GM23338 (cell line): ENCODE results near the gene DGKH. TPM values are rescaled to one million over a fixed set of nuclear protein-coding genes. Genes with fewer than 3 reads are reported as not detected.

Experiments used
- ATAC-seq: fragments of 200-7000 bp; cut with Tn5 transposase; 3 replicates; pipeline ENCODE4 v1.9.1; 2020
- DNase-seq: peaks from one replicate; pipeline ENCODE4 v3.0.0-alpha.2; 2015; ENCODE audit warnings: low spot score
- H2AFZ ChIP-seq: fragments of 200-600 bp; sonication (generic); 2 replicates; pipeline ENCODE4 v1.8.0; 2016; ENCODE audit warnings: antibody characterized with exemption, mild to moderate bottlenecking, moderate library complexity
- H3F3A ChIP-seq: fragments of 200-600 bp; sonication (generic); replicated peaks from 2 replicates; pipeline ENCODE4 v1.8.0; 2017; ENCODE audit warnings: antibody characterized with exemption, mixed run types, low read depth
- H3K27ac ChIP-seq: fragments of 200-600 bp; sonication (generic); 2 replicates; pipeline ENCODE4 v1.6.1; 2016; ENCODE audit warnings: low read depth
- H3K27me3 ChIP-seq: fragments of 200-600 bp; sonication (generic); 2 replicates; pipeline ENCODE4 v1.8.0; 2016; ENCODE audit warnings: mild to moderate bottlenecking, mixed run types, moderate library complexity; ENCODE audit not compliant: insufficient read depth
- H3K36me3 ChIP-seq: fragments of 200-600 bp; sonication (generic); 2 replicates; pipeline ENCODE4 v1.8.0; 2016; ENCODE audit warnings: mild to moderate bottlenecking; ENCODE audit not compliant: insufficient read depth
- H3K4me1 ChIP-seq: fragments of 200-600 bp; sonication (generic); 2 replicates; pipeline ENCODE4 v1.8.0; 2016; ENCODE audit warnings: mild to moderate bottlenecking, moderate library complexity; ENCODE audit not compliant: insufficient read depth
- H3K4me2 ChIP-seq: fragments of 200-600 bp; sonication (generic); 2 replicates; pipeline ENCODE4 v1.7.1; 2017; ENCODE audit warnings: mixed run types
- H3K4me3 ChIP-seq: fragments of 200-600 bp; sonication (generic); 2 replicates; pipeline ENCODE4 v1.6.1; 2016; ENCODE audit warnings: mixed run types
- H3K79me2 ChIP-seq: fragments of 200-600 bp; sonication (generic); replicated peaks from 2 replicates; pipeline ENCODE4 v1.8.0; 2017; ENCODE audit warnings: mild to moderate bottlenecking; ENCODE audit not compliant: insufficient read depth
- H3K9me2 ChIP-seq: fragments of 200-600 bp; sonication (generic); 2 replicates; pipeline ENCODE4 v1.8.0; 2017; ENCODE audit not compliant: insufficient read depth
- H4K20me1 ChIP-seq: fragments of 200-600 bp; sonication (generic); replicated peaks from 2 replicates; pipeline ENCODE4 v1.8.0; 2017; ENCODE audit warnings: mild to moderate bottlenecking; ENCODE audit not compliant: insufficient read depth
- H3K27ac Mint-ChIP-seq: 2 replicates; pipeline ENCODE4 v1.8.0; 2020; ENCODE audit warnings: inconsistent platforms, mild to moderate bottlenecking, moderate library complexity, mixed read lengths
- H3K27me3 Mint-ChIP-seq: 3 replicates; pipeline ENCODE4 v1.8.0; 2022; ENCODE audit warnings: low read depth, mild to moderate bottlenecking, moderate library complexity, mixed read lengths, inconsistent platforms; ENCODE audit not compliant: insufficient read depth, poor library complexity
- H3K36me3 Mint-ChIP-seq: 3 replicates; pipeline ENCODE4 v1.8.0; 2021; ENCODE audit warnings: low read depth, mild to moderate bottlenecking, inconsistent platforms, moderate library complexity, mixed read lengths
- H3K4me1 Mint-ChIP-seq: 3 replicates; pipeline ENCODE4 v1.8.0; 2020; ENCODE audit warnings: mild to moderate bottlenecking, inconsistent platforms, mixed read lengths
- H3K4me3 Mint-ChIP-seq: 3 replicates; pipeline ENCODE4 v1.8.0; 2021; ENCODE audit warnings: moderate library complexity, mild to moderate bottlenecking, inconsistent platforms, mixed read lengths
- H3K9me3 Mint-ChIP-seq: 3 replicates; pipeline ENCODE4 v1.8.0; 2020; ENCODE audit warnings: moderate library complexity, mild to moderate bottlenecking, inconsistent platforms, mixed read lengths
- CREB1 ChIP-seq: fragments of 250-450 bp; sonication (Bioruptor Pico); IDR thresholded peaks from 2 replicates; pipeline ENCODE4 v1.5.0; 2020; ENCODE audit warnings: low read depth, mild to moderate bottlenecking, moderate library complexity
- EZH2 ChIP-seq: fragments of 200-600 bp; sonication (generic); IDR thresholded peaks from one replicate; pipeline ENCODE4 v1.8.0; 2017; ENCODE audit warnings: antibody characterized with exemption, mild to moderate bottlenecking, low read depth; ENCODE audit not compliant: unreplicated experiment
- EZH2phosphoT487 ChIP-seq: fragments of 200-600 bp; sonication (generic); IDR thresholded peaks from one replicate; pipeline ENCODE4 v1.8.1; 2018; ENCODE audit warnings: antibody characterized with exemption; ENCODE audit not compliant: unreplicated experiment
- JUNB ChIP-seq: IDR thresholded peaks from one replicate; pipeline ENCODE4 v1.6.1; 2016; ENCODE audit warnings: antibody characterized with exemption; ENCODE audit not compliant: unreplicated experiment
- NANOG ChIP-seq: IDR thresholded peaks from 2 replicates; pipeline ENCODE4 v1.6.1; 2016; ENCODE audit warnings: antibody characterized with exemption, borderline replicate concordance
- POLR2AphosphoS5 ChIP-seq: IDR thresholded peaks from 2 replicates; pipeline ENCODE4 v1.6.1; 2016; ENCODE audit warnings: antibody characterized with exemption, low read depth
- ZNF114 ChIP-seq: fragments of 250-450 bp; sonication (Bioruptor Pico); IDR thresholded peaks from 2 replicates; pipeline ENCODE4 v1.5.0; 2020; ENCODE audit warnings: mild to moderate bottlenecking, moderate library complexity
- ZNF331 ChIP-seq: fragments of 250-450 bp; sonication (Bioruptor Pico); IDR thresholded peaks from 2 replicates; pipeline ENCODE4 v1.5.0; 2020; ENCODE audit warnings: low read depth, mild to moderate bottlenecking, moderate library complexity
- polyA plus RNA-seq: library from polyadenylated mRNA; unstranded; fragments of >200 nt; fragmentation: Nextera tagmentation; extraction: Ambion mirVana; gene quantifications from 2 replicates; pipeline ENCODE4 v1.2.1, GENCODE V29; 2016
- total RNA-seq: library from RNA; depleted of rRNA; stranded (reverse); fragments of >200 nt; shearing (Covaris generic); gene quantifications from 2 replicates; pipeline ENCODE4 v1.2.3, GENCODE V29; 2014
- TF ChIP-seq, protein P1 (sequence below): IDR thresholded peaks from one replicate; pipeline ENCODE4 v1.6.1; 2018; ENCODE audit warnings: antibody characterized with exemption; ENCODE audit not compliant: unreplicated experiment
- TF ChIP-seq, protein P2 (sequence below): IDR thresholded peaks from 2 replicates; pipeline ENCODE4 v1.6.1; 2016; ENCODE audit warnings: antibody characterized with exemption
- TF ChIP-seq, protein P3 (sequence below): fragments of 250-450 bp; sonication (Bioruptor Pico); IDR thresholded peaks from 2 replicates; pipeline ENCODE4 v1.5.0; 2020; ENCODE audit warnings: mild to moderate bottlenecking, moderate library complexity

Gene DGKH
- total and polyA plus RNA-seq, 2 experiments from 2014 or later, result 2.1 to 7.5 TPM

DNA sequence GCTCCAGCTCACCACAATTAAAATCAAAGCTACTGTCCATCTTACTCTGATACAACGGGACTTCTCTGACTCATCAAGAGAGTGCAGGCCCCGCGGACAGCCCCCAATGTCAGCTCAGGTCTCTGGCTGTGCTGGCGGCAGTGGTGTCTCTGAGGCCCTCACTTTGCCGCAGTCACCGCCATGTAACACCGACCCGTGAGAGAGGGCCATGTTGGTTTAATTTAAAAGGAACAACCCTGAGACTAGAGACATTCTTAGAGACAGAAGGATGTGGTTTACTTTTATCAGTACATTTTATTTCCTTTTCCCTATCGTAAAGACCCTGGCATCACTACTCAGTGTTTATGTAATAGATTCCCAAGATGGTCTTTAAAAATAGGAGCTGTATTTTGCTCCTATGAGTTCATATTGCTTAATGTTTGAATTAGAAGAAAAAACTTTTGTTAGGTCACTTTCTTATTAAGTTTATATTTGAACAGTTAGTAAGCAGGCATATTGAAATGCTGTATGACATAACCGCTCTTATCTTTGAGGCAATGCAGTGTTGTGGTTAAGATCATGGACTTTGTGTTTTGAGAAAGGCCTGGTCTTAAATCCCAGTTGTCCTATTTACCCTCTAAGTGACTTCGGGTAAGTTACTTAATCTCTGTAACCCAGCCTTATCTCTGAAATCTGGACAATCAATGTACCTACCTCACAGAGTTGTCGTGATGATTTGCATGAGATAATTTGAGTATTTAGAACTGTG is 23.4 kb downstream of the DGKH start (continued):
- TF ChIP-seq JUNB (no peak), EZH2 (no peak), ZNF114 (CRISPR knock-in tag) (no peak), EZH2phosphoT487 (no peak), POLR2AphosphoS5 (no peak), CREB1 (CRISPR knock-in tag) (no peak)
- TF ChIP-seq, protein P1, sequence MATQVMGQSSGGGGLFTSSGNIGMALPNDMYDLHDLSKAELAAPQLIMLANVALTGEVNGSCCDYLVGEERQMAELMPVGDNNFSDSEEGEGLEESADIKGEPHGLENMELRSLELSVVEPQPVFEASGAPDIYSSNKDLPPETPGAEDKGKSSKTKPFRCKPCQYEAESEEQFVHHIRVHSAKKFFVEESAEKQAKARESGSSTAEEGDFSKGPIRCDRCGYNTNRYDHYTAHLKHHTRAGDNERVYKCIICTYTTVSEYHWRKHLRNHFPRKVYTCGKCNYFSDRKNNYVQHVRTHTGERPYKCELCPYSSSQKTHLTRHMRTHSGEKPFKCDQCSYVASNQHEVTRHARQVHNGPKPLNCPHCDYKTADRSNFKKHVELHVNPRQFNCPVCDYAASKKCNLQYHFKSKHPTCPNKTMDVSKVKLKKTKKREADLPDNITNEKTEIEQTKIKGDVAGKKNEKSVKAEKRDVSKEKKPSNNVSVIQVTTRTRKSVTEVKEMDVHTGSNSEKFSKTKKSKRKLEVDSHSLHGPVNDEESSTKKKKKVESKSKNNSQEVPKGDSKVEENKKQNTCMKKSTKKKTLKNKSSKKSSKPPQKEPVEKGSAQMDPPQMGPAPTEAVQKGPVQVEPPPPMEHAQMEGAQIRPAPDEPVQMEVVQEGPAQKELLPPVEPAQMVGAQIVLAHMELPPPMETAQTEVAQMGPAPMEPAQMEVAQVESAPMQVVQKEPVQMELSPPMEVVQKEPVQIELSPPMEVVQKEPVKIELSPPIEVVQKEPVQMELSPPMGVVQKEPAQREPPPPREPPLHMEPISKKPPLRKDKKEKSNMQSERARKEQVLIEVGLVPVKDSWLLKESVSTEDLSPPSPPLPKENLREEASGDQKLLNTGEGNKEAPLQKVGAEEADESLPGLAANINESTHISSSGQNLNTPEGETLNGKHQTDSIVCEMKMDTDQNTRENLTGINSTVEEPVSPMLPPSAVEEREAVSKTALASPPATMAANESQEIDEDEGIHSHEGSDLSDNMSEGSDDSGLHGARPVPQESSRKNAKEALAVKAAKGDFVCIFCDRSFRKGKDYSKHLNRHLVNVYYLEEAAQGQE, result no peak
- TF ChIP-seq, protein P2, sequence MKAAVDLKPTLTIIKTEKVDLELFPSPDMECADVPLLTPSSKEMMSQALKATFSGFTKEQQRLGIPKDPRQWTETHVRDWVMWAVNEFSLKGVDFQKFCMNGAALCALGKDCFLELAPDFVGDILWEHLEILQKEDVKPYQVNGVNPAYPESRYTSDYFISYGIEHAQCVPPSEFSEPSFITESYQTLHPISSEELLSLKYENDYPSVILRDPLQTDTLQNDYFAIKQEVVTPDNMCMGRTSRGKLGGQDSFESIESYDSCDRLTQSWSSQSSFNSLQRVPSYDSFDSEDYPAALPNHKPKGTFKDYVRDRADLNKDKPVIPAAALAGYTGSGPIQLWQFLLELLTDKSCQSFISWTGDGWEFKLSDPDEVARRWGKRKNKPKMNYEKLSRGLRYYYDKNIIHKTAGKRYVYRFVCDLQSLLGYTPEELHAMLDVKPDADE, result no peak

DNA sequence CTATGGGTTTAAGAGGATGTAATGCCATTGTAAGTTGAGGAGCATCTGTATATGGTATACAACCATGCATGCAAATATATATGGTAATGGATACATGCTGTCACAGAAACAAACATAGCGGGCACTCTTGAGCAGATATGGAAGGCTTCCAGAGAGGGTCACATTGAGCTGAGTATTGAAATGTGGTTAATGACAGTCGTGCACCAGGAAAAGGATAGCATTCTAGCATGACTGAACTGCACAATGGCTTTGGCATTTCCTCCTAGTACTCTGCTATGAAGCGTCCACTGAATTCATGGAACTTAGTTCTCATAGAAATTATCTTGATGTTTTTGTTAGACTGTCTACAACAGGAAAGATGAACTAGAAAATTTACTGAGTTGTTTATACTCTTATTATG is 25.2 kb downstream of the DGKH start:
- H3K4me2 ChIP-seq, result no peak overlapping the region
- H3K36me3 Mint-ChIP-seq, result no peaks in the 10 kb centered on the region
- no peaks in the 10 kb centered on the region for H3K27me3 Mint-ChIP-seq
- H3K36me3 ChIP-seq, result no peaks in the 10 kb centered on the region
- peaks cover 6% of the 10 kb centered on the region for H3K4me1 Mint-ChIP-seq
- no peaks in the 10 kb centered on the region for H3F3A ChIP-seq
- H3K4me1 ChIP-seq, result 0 out of 2 replicates have a peak, but pooled peaks cover 4% of the 10 kb centered on the region
- H3K27me3 ChIP-seq, result no peaks in the 10 kb centered on the region
- ATAC-seq, result no peak
- no peaks in the 10 kb centered on the region for H3K9me3 Mint-ChIP-seq
- H3K79me2 ChIP-seq, result no peaks in the 10 kb centered on the region
- H3K9me2 ChIP-seq, result no peaks in the 10 kb centered on the region
- no peak overlapping the region for H3K27ac ChIP-seq
- H4K20me1 ChIP-seq, result no peaks in the 10 kb centered on the region
- H3K4me3 Mint-ChIP-seq, result no peak overlapping the region
- TF ChIP-seq NANOG, result no peak
- TF ChIP-seq ZNF331 (CRISPR knock-in tag), result no peak
- TF ChIP-seq, protein P3, sequence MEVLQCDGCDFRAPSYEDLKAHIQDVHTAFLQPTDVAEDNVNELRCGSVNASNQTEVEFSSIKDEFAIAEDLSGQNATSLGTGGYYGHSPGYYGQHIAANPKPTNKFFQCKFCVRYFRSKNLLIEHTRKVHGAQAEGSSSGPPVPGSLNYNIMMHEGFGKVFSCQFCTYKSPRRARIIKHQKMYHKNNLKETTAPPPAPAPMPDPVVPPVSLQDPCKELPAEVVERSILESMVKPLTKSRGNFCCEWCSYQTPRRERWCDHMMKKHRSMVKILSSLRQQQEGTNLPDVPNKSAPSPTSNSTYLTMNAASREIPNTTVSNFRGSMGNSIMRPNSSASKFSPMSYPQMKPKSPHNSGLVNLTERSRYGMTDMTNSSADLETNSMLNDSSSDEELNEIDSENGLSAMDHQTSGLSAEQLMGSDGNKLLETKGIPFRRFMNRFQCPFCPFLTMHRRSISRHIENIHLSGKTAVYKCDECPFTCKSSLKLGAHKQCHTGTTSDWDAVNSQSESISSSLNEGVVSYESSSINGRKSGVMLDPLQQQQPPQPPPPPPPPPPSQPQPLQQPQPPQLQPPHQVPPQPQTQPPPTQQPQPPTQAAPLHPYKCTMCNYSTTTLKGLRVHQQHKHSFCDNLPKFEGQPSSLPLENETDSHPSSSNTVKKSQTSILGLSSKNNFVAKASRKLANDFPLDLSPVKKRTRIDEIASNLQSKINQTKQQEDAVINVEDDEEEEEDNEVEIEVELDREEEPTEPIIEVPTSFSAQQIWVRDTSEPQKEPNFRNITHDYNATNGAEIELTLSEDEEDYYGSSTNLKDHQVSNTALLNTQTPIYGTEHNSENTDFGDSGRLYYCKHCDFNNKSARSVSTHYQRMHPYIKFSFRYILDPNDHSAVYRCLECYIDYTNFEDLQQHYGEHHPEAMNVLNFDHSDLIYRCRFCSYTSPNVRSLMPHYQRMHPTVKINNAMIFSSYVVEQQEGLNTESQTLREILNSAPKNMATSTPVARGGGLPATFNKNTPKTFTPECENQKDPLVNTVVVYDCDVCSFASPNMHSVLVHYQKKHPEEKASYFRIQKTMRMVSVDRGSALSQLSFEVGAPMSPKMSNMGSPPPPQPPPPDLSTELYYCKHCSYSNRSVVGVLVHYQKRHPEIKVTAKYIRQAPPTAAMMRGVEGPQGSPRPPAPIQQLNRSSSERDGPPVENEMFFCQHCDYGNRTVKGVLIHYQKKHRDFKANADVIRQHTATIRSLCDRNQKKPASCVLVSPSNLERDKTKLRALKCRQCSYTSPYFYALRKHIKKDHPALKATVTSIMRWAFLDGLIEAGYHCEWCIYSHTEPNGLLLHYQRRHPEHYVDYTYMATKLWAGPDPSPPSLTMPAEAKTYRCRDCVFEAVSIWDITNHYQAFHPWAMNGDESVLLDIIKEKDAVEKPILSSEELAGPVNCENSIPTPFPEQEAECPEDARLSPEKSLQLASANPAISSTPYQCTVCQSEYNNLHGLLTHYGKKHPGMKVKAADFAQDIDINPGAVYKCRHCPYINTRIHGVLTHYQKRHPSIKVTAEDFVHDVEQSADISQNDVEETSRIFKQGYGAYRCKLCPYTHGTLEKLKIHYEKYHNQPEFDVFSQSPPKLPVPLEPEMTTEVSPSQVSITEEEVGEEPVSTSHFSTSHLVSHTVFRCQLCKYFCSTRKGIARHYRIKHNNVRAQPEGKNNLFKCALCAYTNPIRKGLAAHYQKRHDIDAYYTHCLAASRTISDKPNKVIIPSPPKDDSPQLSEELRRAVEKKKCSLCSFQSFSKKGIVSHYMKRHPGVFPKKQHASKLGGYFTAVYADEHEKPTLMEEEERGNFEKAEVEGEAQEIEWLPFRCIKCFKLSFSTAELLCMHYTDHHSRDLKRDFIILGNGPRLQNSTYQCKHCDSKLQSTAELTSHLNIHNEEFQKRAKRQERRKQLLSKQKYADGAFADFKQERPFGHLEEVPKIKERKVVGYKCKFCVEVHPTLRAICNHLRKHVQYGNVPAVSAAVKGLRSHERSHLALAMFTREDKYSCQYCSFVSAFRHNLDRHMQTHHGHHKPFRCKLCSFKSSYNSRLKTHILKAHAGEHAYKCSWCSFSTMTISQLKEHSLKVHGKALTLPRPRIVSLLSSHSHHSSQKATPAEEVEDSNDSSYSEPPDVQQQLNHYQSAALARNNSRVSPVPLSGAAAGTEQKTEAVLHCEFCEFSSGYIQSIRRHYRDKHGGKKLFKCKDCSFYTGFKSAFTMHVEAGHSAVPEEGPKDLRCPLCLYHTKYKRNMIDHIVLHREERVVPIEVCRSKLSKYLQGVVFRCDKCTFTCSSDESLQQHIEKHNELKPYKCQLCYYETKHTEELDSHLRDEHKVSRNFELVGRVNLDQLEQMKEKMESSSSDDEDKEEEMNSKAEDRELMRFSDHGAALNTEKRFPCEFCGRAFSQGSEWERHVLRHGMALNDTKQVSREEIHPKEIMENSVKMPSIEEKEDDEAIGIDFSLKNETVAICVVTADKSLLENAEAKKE (CRISPR knock-in tag), result no peak
- no peak overlapping the region for H2AFZ ChIP-seq
- DNase-seq, result no peak
- no peak overlapping the region for H3K4me3 ChIP-seq
- no peak overlapping the region for H3K27ac Mint-ChIP-seq
